GM21367 (cell line): Measurements from ENCODE around the gene ITGAE.
A peak's percentile ranks its signal among the peaks of the same experiment; 100 is the strongest.
"Not testable (repeated sequence)": the region's sequence is repeated elsewhere in the genome, so short reads cannot be mapped to it uniquely, and the experiment has no call there.

Experiments used
- ATAC-seq: cut with Tn5 transposase; IDR thresholded peaks from one replicate; pipeline ENCODE4 v1.9.1; 2021; ENCODE audit not compliant: unreplicated experiment

The ITGAE gene

DNA sequence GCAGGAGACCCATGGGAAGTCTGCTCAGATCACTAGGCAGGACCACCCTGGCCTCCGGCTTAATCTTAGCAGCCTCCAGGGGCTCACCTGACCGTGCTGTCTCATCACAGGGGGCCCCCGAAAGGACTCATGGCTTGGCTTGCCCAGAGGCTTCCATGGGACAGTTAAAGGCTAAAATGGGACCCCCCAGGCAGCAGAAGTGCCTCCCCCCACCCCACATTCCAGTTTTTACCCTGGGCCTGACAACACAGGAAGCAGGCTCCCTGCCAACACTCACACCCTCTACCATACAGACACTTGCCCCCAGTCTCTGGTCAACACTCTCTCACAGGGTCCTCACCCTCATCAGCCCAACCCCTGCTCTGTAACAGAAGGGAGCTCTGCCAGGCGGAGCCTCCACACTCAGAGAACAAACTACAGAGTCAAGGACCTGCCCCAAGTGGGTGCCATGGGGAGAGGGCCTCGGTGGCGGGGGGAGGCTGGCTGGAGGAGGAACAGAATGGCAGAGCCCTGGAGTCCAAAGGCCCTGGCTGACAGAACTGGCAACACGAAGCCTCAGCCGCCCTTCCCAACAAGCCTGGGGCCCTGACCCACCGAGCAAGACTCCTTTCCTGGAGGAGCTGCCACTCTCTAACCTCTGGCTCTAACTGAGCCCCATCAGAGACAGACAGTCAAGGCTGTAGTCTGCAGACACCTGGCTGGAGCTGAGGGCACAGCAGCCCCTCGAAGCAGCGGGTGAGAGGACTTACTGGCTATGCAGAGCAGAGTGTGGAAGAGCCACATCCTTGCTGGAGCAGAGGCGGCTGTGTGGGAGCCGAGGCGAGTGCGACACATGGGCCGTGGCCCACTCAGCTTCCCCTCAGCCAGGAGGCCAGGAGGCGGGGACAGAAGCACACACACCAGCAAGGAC is at the start of gene ITGAE:
Gene ITGAE (minus strand): TSS at position 827 of the 910 bp plus-strand sequence. CDS start 44 bp downstream, at position 783.
- no peak for ATAC-seq

DNA sequence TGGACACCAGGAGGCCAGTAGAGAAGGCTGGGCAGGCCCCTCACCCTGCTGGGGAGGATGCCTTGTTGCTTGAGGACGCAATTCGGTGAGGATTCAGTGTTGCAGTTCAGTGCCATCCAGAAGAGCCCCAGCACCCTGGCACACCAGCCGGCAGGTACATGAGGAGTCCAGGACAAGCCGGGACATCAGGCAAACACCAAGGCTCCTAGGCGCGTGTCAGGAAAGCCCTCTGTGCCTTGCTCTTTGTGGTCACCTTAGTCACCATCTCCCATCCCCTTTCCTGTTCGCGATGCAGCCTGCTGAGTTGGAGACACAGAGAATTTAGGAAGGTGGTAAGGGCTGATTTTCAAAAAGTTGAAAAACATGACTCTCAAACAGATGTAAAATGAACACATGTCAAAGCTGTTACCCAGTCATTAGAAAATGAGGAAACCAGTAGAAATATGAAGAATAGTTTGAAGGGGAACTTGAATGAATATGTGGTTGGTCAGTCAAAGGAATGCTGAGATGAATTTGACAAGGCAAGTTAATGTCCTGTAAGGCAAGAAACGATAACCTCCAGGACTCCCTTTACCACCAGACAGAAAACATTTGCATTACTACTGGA is 47.3 kb upstream of the ITGAE start:
- ATAC-seq: no peak

- ATAC-seq: no peak
Measured at GRCh38 chr17:3847165-3847670, 46.2 kb upstream of the ITGAE start.

GRCh38 chr17:3846437-3847164 is 45.6 kb upstream of the ITGAE start:
- ATAC-seq: no peak

- peak; percentile 95 for ATAC-seq
Measured at GRCh38 chr17:3845621-3846436, 44.8 kb upstream of the ITGAE start, which contains the start of gene NCBP3. Gene NCBP3, minus strand, starts transcription at chr17:3846246. Its CDS starts 23 bp downstream, at chr17:3846223.

- no peak for ATAC-seq
Measured at GRCh38 chr17:3845291-3845620, 44.3 kb upstream of the ITGAE start.

GRCh38 chr17:3844556-3844955 is 43.6 kb upstream of the ITGAE start:
- ATAC-seq: not testable (repeated sequence)

DNA sequence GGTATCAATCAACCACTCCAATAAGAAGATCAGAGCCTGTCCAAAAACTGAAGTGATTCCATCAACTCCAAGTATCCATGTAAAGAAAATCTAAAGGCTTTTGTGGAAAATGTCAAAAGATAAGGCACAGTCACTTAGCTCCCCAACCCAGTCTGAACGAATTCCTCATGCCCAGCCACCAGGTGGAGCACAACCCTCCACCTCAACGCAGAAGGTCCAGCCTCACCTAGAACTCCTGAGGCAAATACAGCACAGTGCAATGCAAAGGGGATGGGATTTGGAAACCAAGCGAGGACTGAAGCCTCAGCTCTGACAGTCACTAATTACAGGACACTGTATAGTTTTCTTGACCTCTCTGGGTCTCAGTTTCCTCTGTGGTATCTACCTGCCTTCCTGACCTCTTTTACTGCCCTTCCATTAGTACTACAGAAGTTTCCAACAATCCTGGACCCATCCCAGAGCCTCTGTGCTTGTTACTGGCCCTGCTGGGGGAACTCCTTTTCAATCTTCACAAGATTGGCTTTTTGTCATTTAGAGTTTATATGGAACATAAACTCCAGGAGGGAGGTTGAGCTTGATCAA is 43.0 kb upstream of the ITGAE start:
- ATAC-seq: no peak

GRCh38 chr17:3838206-3838605 is 37.2 kb upstream of the ITGAE start:
- ATAC-seq: no peak

GRCh38 chr17:3836551-3836950 is 35.6 kb upstream of the ITGAE start:
- no peak for ATAC-seq

GRCh38 chr17:3835410-3836229 is 34.6 kb upstream of the ITGAE start:
- ATAC-seq: no peak

GRCh38 chr17:3834811-3835210 is 33.8 kb upstream of the ITGAE start:
- no peak for ATAC-seq

GRCh38 chr17:3828852-3829232 is 27.9 kb upstream of the ITGAE start:
- ATAC-seq: no peak

- no peak for ATAC-seq
Measured at GRCh38 chr17:3828151-3828851, 27.3 kb upstream of the ITGAE start.

DNA sequence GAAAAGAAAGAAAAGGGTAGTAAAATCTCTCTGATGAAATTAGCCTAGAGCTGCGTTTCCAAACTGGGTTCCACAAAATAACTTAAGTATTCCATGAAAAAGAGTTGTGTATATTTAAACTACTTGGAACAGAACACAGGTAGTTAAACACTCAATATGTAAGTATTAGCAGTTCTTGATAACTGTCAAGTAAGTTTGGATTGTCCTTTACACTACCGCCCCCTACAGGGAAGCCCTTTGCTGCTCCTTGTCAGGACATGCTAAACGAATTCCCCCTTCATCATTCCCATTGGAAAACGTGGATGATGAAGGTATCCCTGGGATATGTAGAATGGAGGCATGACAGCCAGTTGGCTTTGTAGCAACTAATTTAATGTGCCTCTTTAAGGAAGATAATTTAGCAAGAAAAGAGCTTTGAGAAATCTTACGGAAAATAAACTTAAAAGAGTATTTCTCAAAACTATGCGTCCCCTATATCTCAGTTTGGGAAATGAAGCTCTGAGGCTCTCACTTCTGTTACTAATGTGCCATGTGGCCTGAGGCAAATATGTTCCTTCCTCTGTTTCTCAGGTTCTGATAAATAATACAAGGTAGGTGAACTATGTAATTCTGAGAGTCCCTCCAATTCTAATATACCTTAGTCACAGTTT is 26.3 kb upstream of the ITGAE start:
- no peak for ATAC-seq

DNA sequence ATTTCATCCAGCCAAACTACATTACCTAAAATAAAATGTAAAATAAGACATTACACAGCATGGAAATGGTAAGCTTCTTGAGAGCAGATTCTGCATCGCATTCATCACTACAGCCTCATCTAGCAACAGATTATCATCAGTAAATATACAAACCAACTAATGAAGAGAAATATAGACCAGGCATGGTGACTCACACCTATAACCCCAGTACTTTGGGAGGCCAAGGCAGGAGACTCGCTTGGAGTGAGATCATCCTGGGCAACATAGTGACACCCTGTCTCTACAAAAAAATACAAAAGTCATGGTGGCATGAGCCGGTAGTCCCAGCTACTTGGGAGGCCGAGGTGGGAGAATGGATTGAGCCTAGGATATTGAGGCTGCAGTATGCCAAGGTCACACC is 25.2 kb upstream of the ITGAE start:
- ATAC-seq: no peak

GRCh38 chr17:3821101-3821500 is 20.1 kb upstream of the ITGAE start:
- ATAC-seq: no peak

DNA sequence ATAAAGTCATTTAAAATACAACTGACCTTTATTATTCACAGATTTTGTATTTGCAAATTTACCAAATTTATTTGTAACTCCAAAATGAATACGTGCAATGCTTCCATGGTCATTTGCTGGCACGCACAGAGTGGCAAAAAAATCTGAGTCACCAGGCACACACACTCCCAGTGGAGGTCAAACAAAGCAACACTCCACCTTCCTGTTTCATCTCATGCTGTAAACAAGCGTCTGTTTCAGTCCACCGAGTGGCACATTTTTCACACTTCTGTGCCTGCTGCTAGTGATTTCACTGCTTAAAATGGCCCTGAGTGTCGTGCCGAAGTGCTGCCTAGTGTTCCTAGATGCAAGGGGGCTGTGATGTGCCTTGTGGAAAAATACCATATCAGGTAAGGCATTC is 17.8 kb upstream of the ITGAE start:
- ATAC-seq: no peak
